ENCODE measurements around the gene TNS1.

GRCh38 chr2:217912098-217913024, 90.4 kb downstream of the TNS1 start:
- no peak for TF ChIP-seq EZH2 (optimal IDR thresholded peaks at IDR 0.05; ENCODE audit: low read depth, low read length)
- no peak for TF ChIP-seq CTCF (IDR thresholded peaks at IDR 0.05; ENCODE audit: low read length)

Data from MM.1S (cell line).